ENCODE results near the gene ADAP1. TPM values are rescaled to one million over a fixed set of nuclear protein-coding genes. Genes with fewer than 3 reads are reported as not detected.

The ADAP1 gene
- total RNA-seq, 1 donor from 2014 or later: 62.8 TPM

- DNase-seq (ENCODE audit: low spot score): no peak
- intact Hi-C loops (cut with micrococcal nuclease): no loop called here
- H3K27ac Mint-ChIP-seq: no peak overlapping the region
- no peaks in the 10 kb centered on the region for H3K4me1 Mint-ChIP-seq (ENCODE audit: low read depth)
- H3K27me3 Mint-ChIP-seq (ENCODE audit: low read depth): no peaks in the 10 kb centered on the region
- peaks cover 17% of the 10 kb centered on the region for H3K36me3 Mint-ChIP-seq (ENCODE audit: low read depth)
- H3K4me3 Mint-ChIP-seq (ENCODE audit: low read depth): no peak overlapping the region
- no peaks in the 10 kb centered on the region for H3K9me3 Mint-ChIP-seq
These were observed 67.6 kb downstream of the ADAP1 start for GRCh38 chr7:886626-887487.

GRCh38 chr7:885893-886625 is 68.4 kb downstream of the ADAP1 start:
- no peaks in the 10 kb centered on the region for H3K9me3 Mint-ChIP-seq
- no peaks in the 10 kb centered on the region for H3K27me3 Mint-ChIP-seq (ENCODE audit: low read depth)
- DNase-seq (ENCODE audit: low spot score): no peak
- H3K36me3 Mint-ChIP-seq (ENCODE audit: low read depth): peaks cover 15% of the 10 kb centered on the region
- no peak overlapping the region for H3K27ac Mint-ChIP-seq
- no peak overlapping the region for H3K4me3 Mint-ChIP-seq (ENCODE audit: low read depth)
- H3K4me1 Mint-ChIP-seq (ENCODE audit: low read depth): no peaks in the 10 kb centered on the region
- intact Hi-C loops (cut with micrococcal nuclease): no loop called here

GRCh38 chr7:885261-885892 is 69.1 kb downstream of the ADAP1 start:
- DNase-seq (ENCODE audit: low spot score): no peak
- H3K27me3 Mint-ChIP-seq (ENCODE audit: low read depth): no peaks in the 10 kb centered on the region
- H3K27ac Mint-ChIP-seq: no peak overlapping the region
- no peaks in the 10 kb centered on the region for H3K9me3 Mint-ChIP-seq
- H3K4me1 Mint-ChIP-seq (ENCODE audit: low read depth): no peaks in the 10 kb centered on the region
- no peak overlapping the region for H3K4me3 Mint-ChIP-seq (ENCODE audit: low read depth)
- intact Hi-C loops (cut with micrococcal nuclease): no loop called here
- peaks cover 8% of the 10 kb centered on the region for H3K36me3 Mint-ChIP-seq (ENCODE audit: low read depth)

- intact Hi-C loops (cut with micrococcal nuclease): no loop called here
- H3K36me3 Mint-ChIP-seq (ENCODE audit: low read depth): peaks cover 8% of the 10 kb centered on the region
These were observed 70.1 kb downstream of the ADAP1 start for GRCh38 chr7:884191-885003.

GRCh38 chr7:883055-884021 is 71.1 kb downstream of the ADAP1 start:
- H3K27me3 Mint-ChIP-seq (ENCODE audit: low read depth): no peaks in the 10 kb centered on the region
- peaks cover 7% of the 10 kb centered on the region for H3K36me3 Mint-ChIP-seq (ENCODE audit: low read depth)
- H3K4me1 Mint-ChIP-seq (ENCODE audit: low read depth): peaks cover 3% of the 10 kb centered on the region
- H3K9me3 Mint-ChIP-seq: no peaks in the 10 kb centered on the region
- intact Hi-C loops (cut with micrococcal nuclease): no loop called here
- DNase-seq (ENCODE audit: low spot score): no peak
- H3K4me3 Mint-ChIP-seq (ENCODE audit: low read depth): no peak overlapping the region
- H3K27ac Mint-ChIP-seq: no peak overlapping the region

More at GRCh38 chr7:884191-885003, 70.1 kb downstream of the ADAP1 start:
- no peaks in the 10 kb centered on the region for H3K4me1 Mint-ChIP-seq (ENCODE audit: low read depth)
- H3K9me3 Mint-ChIP-seq: no peaks in the 10 kb centered on the region
- no peak overlapping the region for H3K27ac Mint-ChIP-seq
- no peak for DNase-seq (ENCODE audit: low spot score)
- H3K27me3 Mint-ChIP-seq (ENCODE audit: low read depth): no peaks in the 10 kb centered on the region
- H3K4me3 Mint-ChIP-seq (ENCODE audit: low read depth): no peak overlapping the region

GRCh38 chr7:882336-883035 is 72.0 kb downstream of the ADAP1 start:
- no peak for DNase-seq (ENCODE audit: low spot score)
- H3K4me3 Mint-ChIP-seq (ENCODE audit: low read depth): no peak overlapping the region
- H3K4me1 Mint-ChIP-seq (ENCODE audit: low read depth): peaks cover 6% of the 10 kb centered on the region
- H3K27me3 Mint-ChIP-seq (ENCODE audit: low read depth): no peaks in the 10 kb centered on the region
- H3K27ac Mint-ChIP-seq: no peak overlapping the region
- no peaks in the 10 kb centered on the region for H3K9me3 Mint-ChIP-seq
- intact Hi-C loops (cut with micrococcal nuclease): no loop called here
- peaks cover 6% of the 10 kb centered on the region for H3K36me3 Mint-ChIP-seq (ENCODE audit: low read depth)

GRCh38 chr7:881441-882234 is 72.8 kb downstream of the ADAP1 start:
- DNase-seq (ENCODE audit: low spot score): no peak
- peaks cover 6% of the 10 kb centered on the region for H3K36me3 Mint-ChIP-seq (ENCODE audit: low read depth)
- intact Hi-C loops (cut with micrococcal nuclease): no loop called here
- H3K9me3 Mint-ChIP-seq: no peaks in the 10 kb centered on the region
- peaks cover 6% of the 10 kb centered on the region for H3K4me1 Mint-ChIP-seq (ENCODE audit: low read depth)
- H3K27me3 Mint-ChIP-seq (ENCODE audit: low read depth): no peaks in the 10 kb centered on the region
- H3K27ac Mint-ChIP-seq: no peak overlapping the region
- H3K4me3 Mint-ChIP-seq (ENCODE audit: low read depth): no peak overlapping the region

- Mint-ChIP-seq H3K4me3 (ENCODE audit: low read depth) (no peak overlapping the region), H3K27me3 (ENCODE audit: low read depth) (no peaks in the 10 kb centered on the region), H3K27ac (no peak overlapping the region), H3K4me1 (ENCODE audit: low read depth) (peaks cover 6% of the 10 kb centered on the region), H3K36me3 (ENCODE audit: low read depth) (peaks cover 6% of the 10 kb centered on the region), H3K9me3 (no peaks in the 10 kb centered on the region)
- intact Hi-C loops (cut with micrococcal nuclease): no loop called here
- no peak for DNase-seq (ENCODE audit: low spot score)
These were observed 74.0 kb downstream of the ADAP1 start for GRCh38 chr7:880450-880849.

GRCh38 chr7:879706-880105 is 74.8 kb downstream of the ADAP1 start:
- no peaks in the 10 kb centered on the region for H3K9me3 Mint-ChIP-seq
- intact Hi-C loops (cut with micrococcal nuclease): loop anchor here (5.0 kb wide), 1 partner anchor 62 kb away; no protein-coding TSS in a partner anchor
- no peaks in the 10 kb centered on the region for H3K27me3 Mint-ChIP-seq (ENCODE audit: low read depth)
- H3K36me3 Mint-ChIP-seq (ENCODE audit: low read depth): peaks cover 6% of the 10 kb centered on the region
- H3K4me3 Mint-ChIP-seq (ENCODE audit: low read depth): no peak overlapping the region
- no peak overlapping the region for H3K27ac Mint-ChIP-seq
- DNase-seq (ENCODE audit: low spot score): no peak
- H3K4me1 Mint-ChIP-seq (ENCODE audit: low read depth): peaks cover 6% of the 10 kb centered on the region

- Mint-ChIP-seq H3K36me3 (ENCODE audit: low read depth) (peaks cover 6% of the 10 kb centered on the region), H3K27me3 (ENCODE audit: low read depth) (no peaks in the 10 kb centered on the region), H3K9me3 (no peaks in the 10 kb centered on the region), H3K4me1 (ENCODE audit: low read depth) (peaks cover 8% of the 10 kb centered on the region), H3K27ac (no peak overlapping the region), H3K4me3 (ENCODE audit: low read depth) (peak overlapping the region; percentile 44)
- no peak for DNase-seq (ENCODE audit: low spot score)
- intact Hi-C loops (cut with micrococcal nuclease): loop anchor here (5.0 kb wide), 1 partner anchor 62 kb away; no protein-coding TSS in a partner anchor
These were observed 75.4 kb downstream of the ADAP1 start for GRCh38 chr7:879093-879492.

Data from activated T-helper 2 cell treated with anti-CD3 and anti-CD28 coated beads, Interferon-gamma antibody, Interleukin-2, Interleukin-4, amounts not matched to agents 10 μg/mL and 5 μg/mL and 100 μg/mL, durations not matched to agents 14 hours and 24 hours and 36 hours (primary cell).